Trophoblast cell (in vitro differentiated cells and primary cell): ENCODE measurements around the gene CEP78.
"Not testable (repeated sequence)": the region's sequence is repeated elsewhere in the genome, so short reads cannot be mapped to it uniquely, and the experiment has no call there.

ENCODE experiments used
- DNase-seq, 2 donors: peaks; one replicate each; pipeline ENCODE4 v3.0.0-alpha.2; 2016
- H2AFZ ChIP-seq: 2 replicates; pipeline ENCODE4 v1.6.1; 2013; ENCODE audit warnings: low read length, moderate library complexity, mild to moderate bottlenecking; ENCODE audit not compliant: insufficient read depth, poor library complexity
- H2AK5ac ChIP-seq: 2 replicates; pipeline ENCODE4 v1.6.1; 2013; ENCODE audit warnings: mild to moderate bottlenecking, low read length
- H2BK120ac ChIP-seq: 2 replicates; pipeline ENCODE4 v1.6.1; 2013; ENCODE audit warnings: low read length, mild to moderate bottlenecking, moderate library complexity; ENCODE audit not compliant: insufficient read depth, poor library complexity
- H2BK12ac ChIP-seq: 2 replicates; pipeline ENCODE4 v1.6.1; 2013; ENCODE audit warnings: mild to moderate bottlenecking, low read length, moderate library complexity
- H2BK5ac ChIP-seq: 2 replicates; pipeline ENCODE4 v1.6.1; 2013; ENCODE audit warnings: low read length, low read depth, moderate library complexity, mild to moderate bottlenecking; ENCODE audit not compliant: poor library complexity
- H3K14ac ChIP-seq: 2 replicates; pipeline ENCODE4 v1.6.1; 2013; ENCODE audit warnings: mild to moderate bottlenecking, low read length
- H3K18ac ChIP-seq: 2 replicates; pipeline ENCODE4 v1.6.1; 2013; ENCODE audit warnings: mild to moderate bottlenecking, low read length
- H3K23ac ChIP-seq: 2 replicates; pipeline ENCODE4 v1.6.1; 2013; ENCODE audit warnings: low read length
- H3K27ac ChIP-seq: 2 replicates; pipeline ENCODE4 v1.5.1; 2013; ENCODE audit warnings: low read depth, mild to moderate bottlenecking, inconsistent platforms, low read length, moderate library complexity
- H3K27me3 ChIP-seq: 2 replicates; pipeline ENCODE4 v1.6.1; 2013; ENCODE audit warnings: inconsistent platforms, mild to moderate bottlenecking, low read length, moderate library complexity; ENCODE audit not compliant: insufficient read depth
- H3K36me3 ChIP-seq, 2 experiments: 1 replicate in 1 of 2; 2 replicates in 1 of 2; pipeline ENCODE4 v1.6.1; 2013; ENCODE audit warnings: low read length in 2 of 2, mild to moderate bottlenecking in 2 of 2, moderate library complexity in 1 of 2; ENCODE audit not compliant: insufficient read depth in 2 of 2, control insufficient read depth in 1 of 2
- H3K4ac ChIP-seq: 2 replicates; pipeline ENCODE4 v1.6.1; 2013; ENCODE audit warnings: low read depth, mild to moderate bottlenecking, low read length, moderate library complexity
- H3K4me1 ChIP-seq, 2 experiments: 1 replicate in 1 of 2; 2 replicates in 1 of 2; pipeline ENCODE4 v1.6.1; 2013; ENCODE audit warnings: low read length in 2 of 2, mild to moderate bottlenecking in 2 of 2, moderate library complexity in 1 of 2; ENCODE audit not compliant: insufficient read depth in 2 of 2, control insufficient read depth in 1 of 2
- H3K4me2 ChIP-seq: 2 replicates; pipeline ENCODE4 v1.6.1; 2013; ENCODE audit warnings: inconsistent platforms, mild to moderate bottlenecking, low read length, moderate library complexity
- H3K4me3 ChIP-seq: 2 replicates; pipeline ENCODE4 v1.5.1; 2013; ENCODE audit warnings: mild to moderate bottlenecking, low read depth, low read length, inconsistent platforms
- H3K79me1 ChIP-seq: one replicate; pipeline ENCODE4 v1.6.1; 2013; ENCODE audit warnings: low read length
- H3K79me2 ChIP-seq: 2 replicates; pipeline ENCODE4 v1.6.1; 2013; ENCODE audit warnings: low read length, mild to moderate bottlenecking; ENCODE audit not compliant: control insufficient read depth, insufficient read depth, poor library complexity
- H3K9ac ChIP-seq: 2 replicates; pipeline ENCODE4 v1.6.1; 2013; ENCODE audit warnings: mild to moderate bottlenecking, low read length
- H3K9me3 ChIP-seq: 2 replicates; pipeline ENCODE4 v1.6.1; 2013; ENCODE audit warnings: low read depth, mild to moderate bottlenecking, control low read depth, inconsistent platforms, low read length; ENCODE audit not compliant: insufficient read depth
- H4K12ac ChIP-seq: 2 replicates; pipeline ENCODE4 v1.6.1; 2013; ENCODE audit warnings: low read depth, mild to moderate bottlenecking, low read length, moderate library complexity
- H4K8ac ChIP-seq: 2 replicates; pipeline ENCODE4 v1.6.1; 2013; ENCODE audit warnings: low read depth, mild to moderate bottlenecking, low read length, moderate library complexity
- H4K91ac ChIP-seq: one replicate; pipeline ENCODE4 v1.6.1; 2013; ENCODE audit warnings: low read depth, mild to moderate bottlenecking, low read length, moderate library complexity
- WGBS: extraction: QIAGEN DNeasy Blood & Tissue Kit; methylation state at CpG from one replicate; pipeline ENCODE4 v1.1.7; 2013; ENCODE audit warnings: missing lambda C conversion rate; ENCODE audit not compliant: insufficient read length, insufficient coverage; ENCODE audit errors: extremely low coverage; 5-methylcytosine and 5-hydroxymethylcytosine counted together

Gene CEP78

GRCh38 chr9:78218890-78219289 is 17.0 kb upstream of the CEP78 start:
- WGBS: no CpG with 5 or more reads among the region's 13 CpGs

GRCh38 chr9:78221425-78221824 is 14.4 kb upstream of the CEP78 start:
- Histone ChIP-seq H3K18ac (no peak overlapping the region), H2BK120ac (no peak overlapping the region), H3K14ac (no peak overlapping the region), H3K27ac (no peak overlapping the region), H4K91ac (no peak overlapping the region), H3K79me1 (no peaks in the 10 kb centered on the region), H4K8ac (no peak overlapping the region), H2AK5ac (no peak overlapping the region), H3K23ac (no peak overlapping the region), H2AFZ (no peak overlapping the region), H3K79me2 (no peaks in the 10 kb centered on the region), H4K12ac (no peak overlapping the region), H3K27me3 (no peaks in the 10 kb centered on the region), H2BK5ac (no peak overlapping the region), H3K9ac (no peak overlapping the region), H3K4ac (no peak overlapping the region), H2BK12ac (no peak overlapping the region), H3K36me3 (no peaks in the 10 kb centered on the region), H3K4me2 (no peak overlapping the region), H3K4me1 (no peaks in the 10 kb centered on the region), H3K9me3 (no peaks in the 10 kb centered on the region), H3K4me3 (no peak overlapping the region)
- no CpG with 5 or more reads among the region's 2 CpGs for WGBS
- no peak for DNase-seq

More at GRCh38 chr9:78218890-78219289, 17.0 kb upstream of the CEP78 start:
- Histone ChIP-seq H2BK5ac (no peak overlapping the region), H3K9me3 (no peaks in the 10 kb centered on the region), H3K14ac (no peak overlapping the region), H3K4me1 (peaks cover 0 to 2% of the 10 kb centered on the region in 2 experiments), H3K79me1 (no peaks in the 10 kb centered on the region), H3K9ac (no peak overlapping the region), H3K18ac (no peak overlapping the region), H3K4me2 (no peak overlapping the region), H3K27ac (no peak overlapping the region), H4K12ac (no peak overlapping the region), H3K79me2 (no peaks in the 10 kb centered on the region), H3K23ac (no peak overlapping the region), H2BK12ac (no peak overlapping the region), H3K4ac (no peak overlapping the region), H2AFZ (no peak overlapping the region), H2BK120ac (no peak overlapping the region), H4K8ac (no peak overlapping the region), H3K36me3 (no peaks in the 10 kb centered on the region), H2AK5ac (no peak overlapping the region), H3K4me3 (no peak overlapping the region), H4K91ac (no peak overlapping the region), H3K27me3 (no peaks in the 10 kb centered on the region)
- no peak for DNase-seq

GRCh38 chr9:78221841-78222240 is 14.0 kb upstream of the CEP78 start:
- H3K4me3 ChIP-seq, H3K18ac ChIP-seq, H2BK5ac ChIP-seq, H3K9ac ChIP-seq, H2BK120ac ChIP-seq, H2BK12ac ChIP-seq, DNase-seq, H3K4me2 ChIP-seq, H2AK5ac ChIP-seq, H3K23ac ChIP-seq, H3K14ac ChIP-seq, H4K12ac ChIP-seq, H3K79me2 ChIP-seq, H3K27me3 ChIP-seq, H3K9me3 ChIP-seq, H4K91ac ChIP-seq, H3K4me1 ChIP-seq, H3K27ac ChIP-seq, H3K36me3 ChIP-seq, H3K4ac ChIP-seq, H4K8ac ChIP-seq, H2AFZ ChIP-seq, H3K79me1 ChIP-seq: not testable (repeated sequence)
- WGBS: no CpG with 5 or more reads among the region's 3 CpGs

- DNase-seq: peak in 1 of 2 donors; percentile 31
- H4K91ac ChIP-seq: no peak overlapping the region
- H3K14ac ChIP-seq: no peak overlapping the region
- H3K79me2 ChIP-seq: peaks cover 2% of the 10 kb centered on the region
- no peak overlapping the region for H3K23ac ChIP-seq
- H3K18ac ChIP-seq: no peak overlapping the region
- H3K79me1 ChIP-seq: peaks cover 5% of the 10 kb centered on the region
- no peak overlapping the region for H3K4me3 ChIP-seq
- H4K8ac ChIP-seq: no peak overlapping the region
- no peak overlapping the region for H2BK120ac ChIP-seq
- no peak overlapping the region for H3K9ac ChIP-seq
- peaks cover 0 to 3% of the 10 kb centered on the region in 2 experiments for H3K4me1 ChIP-seq
- no peak overlapping the region for H2BK12ac ChIP-seq
- H3K4me2 ChIP-seq: no peak overlapping the region
- H4K12ac ChIP-seq: no peak overlapping the region
- no peak overlapping the region for H2BK5ac ChIP-seq
- H3K27ac ChIP-seq: no peak overlapping the region
- no CpG with 5 or more reads among the region's 3 CpGs for WGBS
- no peak overlapping the region for H3K4ac ChIP-seq
- no peak overlapping the region for H2AK5ac ChIP-seq
- no peaks in the 10 kb centered on the region for H3K36me3 ChIP-seq
- no peaks in the 10 kb centered on the region for H3K9me3 ChIP-seq
- H3K27me3 ChIP-seq: no peaks in the 10 kb centered on the region
- H2AFZ ChIP-seq: no peak overlapping the region
Observed at GRCh38 chr9:78230761-78231160, 5.1 kb upstream of the CEP78 start.
